Fibroblast of mammary gland (primary cell): Measurements from ENCODE around the gene PIK3AP1.

Source experiments
- DNase-seq: peaks from one replicate; pipeline ENCODE4 v3.0.0-alpha.2; 2010; ENCODE audit warnings: low read depth
- H3K4me3 ChIP-seq: 2 replicates; pipeline ENCODE4 v1.5.1; 2011; ENCODE audit warnings: low read depth, mild to moderate bottlenecking, low read length, moderate library complexity; ENCODE audit not compliant: control insufficient read depth
- TF ChIP-seq, protein P1 (sequence below): conservative IDR thresholded peaks from 2 replicates; pipeline ENCODE4 v1.5.1; 2011; ENCODE audit warnings: low read depth, low read length, inconsistent platforms; ENCODE audit not compliant: control insufficient read depth, insufficient read depth

Gene PIK3AP1

GRCh38 chr10:96691761-96692160 is 28.6 kb downstream of the PIK3AP1 start:
- H3K4me3 ChIP-seq = no peak overlapping the region
- TF ChIP-seq, protein P1, sequence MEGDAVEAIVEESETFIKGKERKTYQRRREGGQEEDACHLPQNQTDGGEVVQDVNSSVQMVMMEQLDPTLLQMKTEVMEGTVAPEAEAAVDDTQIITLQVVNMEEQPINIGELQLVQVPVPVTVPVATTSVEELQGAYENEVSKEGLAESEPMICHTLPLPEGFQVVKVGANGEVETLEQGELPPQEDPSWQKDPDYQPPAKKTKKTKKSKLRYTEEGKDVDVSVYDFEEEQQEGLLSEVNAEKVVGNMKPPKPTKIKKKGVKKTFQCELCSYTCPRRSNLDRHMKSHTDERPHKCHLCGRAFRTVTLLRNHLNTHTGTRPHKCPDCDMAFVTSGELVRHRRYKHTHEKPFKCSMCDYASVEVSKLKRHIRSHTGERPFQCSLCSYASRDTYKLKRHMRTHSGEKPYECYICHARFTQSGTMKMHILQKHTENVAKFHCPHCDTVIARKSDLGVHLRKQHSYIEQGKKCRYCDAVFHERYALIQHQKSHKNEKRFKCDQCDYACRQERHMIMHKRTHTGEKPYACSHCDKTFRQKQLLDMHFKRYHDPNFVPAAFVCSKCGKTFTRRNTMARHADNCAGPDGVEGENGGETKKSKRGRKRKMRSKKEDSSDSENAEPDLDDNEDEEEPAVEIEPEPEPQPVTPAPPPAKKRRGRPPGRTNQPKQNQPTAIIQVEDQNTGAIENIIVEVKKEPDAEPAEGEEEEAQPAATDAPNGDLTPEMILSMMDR = no peak

GRCh38 chr10:96690755-96691730 is 29.3 kb downstream of the PIK3AP1 start:
- no peak overlapping the region for H3K4me3 ChIP-seq
- TF ChIP-seq, protein P1 = no peak
- DNase-seq = no peak

More at GRCh38 chr10:96691761-96692160, 28.6 kb downstream of the PIK3AP1 start:
- DNase-seq = no peak

DNA sequence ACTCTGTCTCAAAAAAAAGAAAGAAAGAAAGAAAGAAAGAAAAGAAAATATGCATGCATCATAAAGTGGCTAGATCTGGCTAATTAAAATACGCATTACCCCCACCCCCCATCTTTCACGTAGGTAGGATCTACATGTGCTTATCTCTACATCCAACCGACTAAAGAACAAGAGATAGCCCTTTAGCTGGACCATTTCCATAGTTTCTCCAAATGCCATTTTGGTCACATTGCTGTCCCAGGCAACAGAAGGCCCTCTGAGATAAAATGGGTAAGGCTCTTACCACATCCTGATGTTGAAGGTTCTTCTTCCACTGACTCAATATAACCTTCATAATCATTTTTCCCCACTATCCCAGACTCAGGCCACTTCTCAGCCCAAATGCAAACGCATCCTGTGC is 31.5 kb downstream of the PIK3AP1 start:
- no peak for DNase-seq
- H3K4me3 ChIP-seq = no peak overlapping the region
- TF ChIP-seq, protein P1 = no peak

- no peak for DNase-seq
- H3K4me3 ChIP-seq = no peak overlapping the region
- TF ChIP-seq, protein P1 = no peak
Observed at GRCh38 chr10:96687317-96688012, 32.8 kb downstream of the PIK3AP1 start.

GRCh38 chr10:96686514-96686913 is 33.8 kb downstream of the PIK3AP1 start:
- no peak for DNase-seq
- TF ChIP-seq, protein P1 = no peak
- H3K4me3 ChIP-seq = no peak overlapping the region

DNA sequence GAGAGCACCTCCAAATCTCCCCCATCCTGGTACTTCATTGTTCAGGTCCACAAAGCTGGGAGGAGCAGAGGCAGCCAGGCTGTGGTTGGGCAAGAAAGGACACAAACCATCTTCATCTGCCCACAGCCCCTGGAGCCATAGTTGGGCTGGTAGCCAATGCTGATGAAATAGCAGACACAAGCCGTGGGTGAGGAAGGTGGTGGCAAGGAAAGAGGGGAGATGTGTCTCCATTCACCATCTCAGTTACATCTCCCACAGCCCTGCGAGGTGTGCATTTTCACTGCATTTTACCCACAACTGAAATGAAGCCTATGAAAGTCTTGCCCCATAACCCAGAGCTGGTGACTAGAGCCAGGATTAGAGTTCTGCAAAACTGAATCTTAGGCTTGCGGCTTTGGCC is 35.0 kb downstream of the PIK3AP1 start:
- TF ChIP-seq, protein P1 = no peak
- DNase-seq = no peak
- no peak overlapping the region for H3K4me3 ChIP-seq
